Psoas muscle (tissue), 8 donors: ENCODE data around the gene SEC61A1. TPM values are rescaled to one million over a fixed set of nuclear protein-coding genes. Genes with fewer than 3 reads are reported as not detected.

Source experiments
- ATAC-seq, 4 donors: fragments of 200-7000 bp; cut with Tn5 transposase; one replicate each; pipeline ENCODE4 v1.9.1; 2020; ENCODE audit warnings: moderate library complexity in 3 of 4, mild to moderate bottlenecking in 2 of 4
- DNase-seq, 2 donors: peaks; one replicate each; pipeline ENCODE4 v3.0.0-alpha.2; 2020
- H3K27ac ChIP-seq: fragments of 200-600 bp; one replicate; pipeline ENCODE4 v1.8.0; 2022
- H3K27me3 ChIP-seq, 3 donors: fragments of 200-600 bp in 1 of 3; one replicate each; pipeline versions ENCODE4 v1.6.1 to v1.8.0; 2013 to 2022; ENCODE audit warnings: low read length in 2 of 3, mild to moderate bottlenecking in 2 of 3, moderate library complexity in 1 of 3; ENCODE audit not compliant: insufficient read depth in 3 of 3
- H3K36me3 ChIP-seq, 2 donors: fragments of 200-600 bp in 1 of 2; one replicate each; pipeline versions ENCODE4 v1.6.1 to v1.8.0; 2013 to 2022; ENCODE audit warnings: low read depth in 1 of 2, mild to moderate bottlenecking in 1 of 2, moderate library complexity in 1 of 2; ENCODE audit not compliant: insufficient read depth in 1 of 2
- H3K4me1 ChIP-seq: fragments of 200-600 bp; one replicate; pipeline ENCODE4 v1.8.0; 2022
- H3K4me3 ChIP-seq: fragments of 200-600 bp; one replicate; pipeline ENCODE4 v1.8.0; 2022; ENCODE audit warnings: mild to moderate bottlenecking
- H3K9me3 ChIP-seq: fragments of 200-600 bp; one replicate; pipeline ENCODE4 v1.8.0; 2022
- WGBS, 3 donors: extraction: QIAGEN DNeasy Blood & Tissue Kit; methylation state at CpG; one replicate each; pipeline versions ENCODE4 v1.1.6 to v1.1.7; 2013; 5-methylcytosine and 5-hydroxymethylcytosine counted together
- intact Hi-C, 2 donors: fragments of 100-400 bp; cut with DNase I; formaldehyde crosslinking; loops; one replicate each; pipeline versions ENCODE4 v1.11.0 to v1.14.2; 2022
- polyA plus RNA-seq, 3 donors: library from polyadenylated mRNA; stranded (reverse); fragments of 200-250 nt; gene quantifications; one replicate each; pipeline ENCODE4 v1.2.3, GENCODE V29; 2013
- total RNA-seq, 4 donors: library from RNA; stranded (reverse); fragmentation: NEBNext Ultra II Directional in 2 of 4; extraction: Animal tissue kit (Norgen Biotek cat#: 25700) in 2 of 4; gene quantifications; one replicate each; pipeline versions ENCODE4 v1.2.1 to v1.2.4, GENCODE V29; 2021 to 2023
- TF ChIP-seq, protein P1 (sequence below): fragments of 200-600 bp; IDR thresholded peaks from one replicate; pipeline ENCODE4 v1.8.0; 2022; ENCODE audit warnings: antibody characterized with exemption
- donor health status: healthy with polysubstance abuse.
- donor health status: DM: no; HTN: no; CAD: no; lungs with moderate emphysema.
- donor health status: Bipolar disorder and iron deficiency.
- donor health status: healthy.
- donor health status: DM: yes; HTN: yes; CAD: no.
- donor health status: DM: no; HTN: no; CAD: no.
- donor health status: DM: no; HTN: no; CAD: no.
- donor health status: DM: yes; HTN: yes; CAD: no.

SEC61A1 gene
- total and polyA plus RNA-seq, 7 donors = 40.1 to 136 (median 89.3) TPM

DNA sequence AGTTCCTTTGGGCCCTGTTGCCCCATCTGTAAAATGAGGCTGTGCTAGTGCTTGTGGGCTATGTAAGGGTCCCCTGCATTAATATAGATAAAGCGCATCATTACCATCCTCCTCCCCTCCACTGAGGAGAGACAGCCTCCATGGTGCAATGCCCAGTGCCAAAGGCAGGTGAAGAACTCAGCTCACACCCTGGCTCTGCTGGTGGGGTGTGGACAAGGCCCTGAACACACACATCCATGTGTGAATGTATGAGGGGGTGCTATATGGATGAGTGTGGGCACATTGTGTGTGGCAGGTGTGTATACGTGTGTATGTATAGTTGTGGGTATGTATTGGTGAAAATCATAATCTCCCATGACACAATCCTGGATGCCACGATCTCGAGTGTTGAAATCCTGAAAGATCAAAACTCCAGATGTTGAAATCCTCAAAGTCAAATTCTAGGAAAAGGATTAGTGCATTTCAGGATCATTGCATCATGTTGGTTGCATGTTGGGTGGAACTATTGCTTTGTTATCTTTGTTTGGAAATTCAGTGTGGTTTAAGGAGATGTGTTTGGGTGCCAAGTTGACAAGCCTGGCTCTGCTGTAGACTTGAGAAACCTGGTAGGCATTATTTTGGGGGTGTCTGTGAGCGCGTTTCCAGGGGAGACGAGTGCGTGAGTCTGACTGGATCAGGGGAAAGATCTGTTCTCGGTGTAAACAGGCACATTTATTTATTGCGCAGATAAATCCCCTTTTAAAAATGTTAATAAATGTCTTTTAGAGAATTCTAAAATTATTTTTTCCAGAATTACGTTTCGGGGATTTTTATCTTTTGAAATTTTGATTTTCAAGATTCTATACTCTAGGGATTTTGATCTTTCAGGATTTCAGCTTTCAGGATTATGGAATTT lies 42.0 kb upstream of the SEC61A1 start:
- DNase-seq = no peak
- no peak for ATAC-seq
- 86 to 90% (median 90%) methylated on average over 12 of the region's 12 CpGs for WGBS, 3 donors
- H3K4me1 ChIP-seq = no peaks in the 10 kb centered on the region
- peaks cover 0 to 7% (median 0%) of the 10 kb centered on the region in 3 donors for H3K27me3 ChIP-seq
- intact Hi-C loops = no loop called here
- H3K36me3 ChIP-seq = no peaks in the 10 kb centered on the region
- no peak overlapping the region for H3K4me3 ChIP-seq
- TF ChIP-seq, protein P1, sequence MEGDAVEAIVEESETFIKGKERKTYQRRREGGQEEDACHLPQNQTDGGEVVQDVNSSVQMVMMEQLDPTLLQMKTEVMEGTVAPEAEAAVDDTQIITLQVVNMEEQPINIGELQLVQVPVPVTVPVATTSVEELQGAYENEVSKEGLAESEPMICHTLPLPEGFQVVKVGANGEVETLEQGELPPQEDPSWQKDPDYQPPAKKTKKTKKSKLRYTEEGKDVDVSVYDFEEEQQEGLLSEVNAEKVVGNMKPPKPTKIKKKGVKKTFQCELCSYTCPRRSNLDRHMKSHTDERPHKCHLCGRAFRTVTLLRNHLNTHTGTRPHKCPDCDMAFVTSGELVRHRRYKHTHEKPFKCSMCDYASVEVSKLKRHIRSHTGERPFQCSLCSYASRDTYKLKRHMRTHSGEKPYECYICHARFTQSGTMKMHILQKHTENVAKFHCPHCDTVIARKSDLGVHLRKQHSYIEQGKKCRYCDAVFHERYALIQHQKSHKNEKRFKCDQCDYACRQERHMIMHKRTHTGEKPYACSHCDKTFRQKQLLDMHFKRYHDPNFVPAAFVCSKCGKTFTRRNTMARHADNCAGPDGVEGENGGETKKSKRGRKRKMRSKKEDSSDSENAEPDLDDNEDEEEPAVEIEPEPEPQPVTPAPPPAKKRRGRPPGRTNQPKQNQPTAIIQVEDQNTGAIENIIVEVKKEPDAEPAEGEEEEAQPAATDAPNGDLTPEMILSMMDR = no peak
- no peak overlapping the region for H3K27ac ChIP-seq
- H3K9me3 ChIP-seq = no peaks in the 10 kb centered on the region

DNA sequence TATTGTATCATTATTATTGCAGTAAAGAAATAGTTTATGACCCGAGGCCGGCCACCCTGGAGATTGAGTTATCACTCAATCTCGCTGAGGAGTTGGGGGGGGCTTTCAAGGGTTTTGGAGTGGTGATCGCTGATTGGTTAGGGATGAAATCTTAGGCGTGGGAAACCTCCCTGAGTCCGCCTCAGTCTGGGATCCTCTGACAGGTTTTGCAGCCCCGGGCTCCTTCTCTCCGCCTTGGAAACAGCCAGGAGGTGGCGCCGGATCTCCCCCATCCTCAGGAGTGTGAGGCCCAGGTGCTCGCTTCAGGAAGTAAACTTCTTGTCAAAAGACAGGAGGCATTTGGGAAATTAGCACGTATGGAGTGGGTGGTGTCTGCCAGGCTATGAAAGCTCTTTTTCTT lies 41.1 kb upstream of the SEC61A1 start:
- Histone ChIP-seq H3K4me3 (no peak overlapping the region), H3K27ac (no peak overlapping the region), H3K4me1 (no peaks in the 10 kb centered on the region), H3K36me3 (no peaks in the 10 kb centered on the region), H3K9me3 (no peaks in the 10 kb centered on the region), H3K27me3 (peaks cover 0 to 7% (median 0%) of the 10 kb centered on the region in 3 donors)
- no peak for ATAC-seq
- WGBS, 3 donors = 16 to 20% (median 18%) methylated on average over 12 of the region's 12 CpGs
- DNase-seq = no peak
- TF ChIP-seq, protein P1 = no peak
- intact Hi-C loops = no loop called here

DNA sequence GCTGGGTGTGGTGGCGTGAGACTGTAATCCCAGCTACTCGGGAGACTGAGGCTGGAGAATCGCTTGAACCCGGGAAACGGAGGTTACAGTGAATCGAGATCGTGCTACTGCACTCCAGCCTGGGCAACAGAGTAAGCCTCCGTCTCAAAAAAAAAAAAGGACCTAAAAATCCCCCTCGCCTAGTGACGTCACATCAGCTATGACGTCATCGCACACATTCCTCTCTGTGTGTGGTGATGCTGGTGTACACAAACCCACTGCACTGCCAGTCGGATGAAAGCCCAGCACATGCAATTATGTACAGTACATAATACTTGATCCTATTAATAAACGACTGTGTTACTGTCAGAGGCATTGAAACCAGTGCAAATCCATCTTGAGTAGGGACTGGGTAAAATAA lies 40.2 kb upstream of the SEC61A1 start:
- ATAC-seq (no peak), DNase-seq (no peak)
- WGBS, 3 donors = 88 to 90% (median 88%) methylated on average over 14 of the region's 14 CpGs
- Histone ChIP-seq H3K27me3 (peaks cover 0 to 7% (median 0%) of the 10 kb centered on the region in 3 donors), H3K27ac (no peak overlapping the region), H3K9me3 (no peaks in the 10 kb centered on the region), H3K4me1 (no peaks in the 10 kb centered on the region), H3K4me3 (no peak overlapping the region), H3K36me3 (no peaks in the 10 kb centered on the region)
- TF ChIP-seq, protein P1 = no peak
- intact Hi-C loops = no loop called here

DNA sequence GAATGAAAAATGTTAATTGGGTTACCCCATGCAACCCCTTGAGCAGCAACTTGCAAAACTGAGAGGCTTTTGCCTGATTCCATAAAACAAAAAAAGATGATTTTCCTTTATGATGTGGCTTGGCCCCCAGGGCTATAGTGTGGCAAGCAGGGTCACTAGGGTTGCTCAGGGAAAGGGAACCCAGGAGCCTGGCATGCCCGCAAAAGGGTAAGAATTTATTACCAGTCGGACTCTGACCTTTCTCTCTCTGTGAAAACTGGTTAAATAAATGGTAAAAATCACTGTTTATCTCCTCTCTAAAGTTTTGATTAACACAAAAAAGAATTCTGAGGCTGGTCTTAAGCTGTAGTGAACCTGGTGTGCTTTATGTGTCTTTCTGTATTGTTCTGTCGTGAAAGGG lies 37.7 kb upstream of the SEC61A1 start:
- Histone ChIP-seq H3K4me3 (no peak overlapping the region), H3K27me3 (no peaks in the 10 kb centered on the region), H3K36me3 (no peaks in the 10 kb centered on the region), H3K27ac (no peak overlapping the region), H3K4me1 (no peaks in the 10 kb centered on the region), H3K9me3 (no peaks in the 10 kb centered on the region)
- TF ChIP-seq, protein P1 = no peak
- DNase-seq (no peak), ATAC-seq (no peak)
- intact Hi-C loops = no loop called here
- WGBS, 3 donors = 92 to 97% (median 94%) methylated on average over 3 of the region's 3 CpGs
